Endothelial cell of umbilical vein (primary cell): ENCODE data around the gene KIF26A. TPM values are rescaled to one million over a fixed set of nuclear protein-coding genes. Genes with fewer than 3 reads are reported as not detected.

Experiments
- BruUV-seq: library from RNA; stranded (reverse); fragments of 400-500 nt; replicated peaks from 2 replicates; lab custom pipeline; 2021; lab: Mats Ljungman, UMichigan
- CTCF ChIA-PET: fragments of 300-600, 350-600 bp; sonication (Branson Sonifier 250); formaldehyde crosslinking; loops from one replicate; lab custom pipeline; 2021; ENCODE audit warnings: antibody characterized with exemption, inconsistent platforms; lab: Charles Lee
- POLR2A ChIA-PET: fragments of 300-600, 350-600 bp; sonication (Branson Sonifier 250); formaldehyde crosslinking; loops from one replicate; lab custom pipeline; 2021; ENCODE audit warnings: antibody characterized with exemption, inconsistent platforms; lab: Charles Lee
- DNase-seq: peaks from one replicate; pipeline ENCODE4 v3.0.0-alpha.2; 2011; ENCODE audit warnings: low read depth, low spot score
- FAIRE-seq: peaks from 2 replicates; lab custom pipeline; 2011; peaks lifted over from hg19 to GRCh38; lab: Jason Lieb, UNC
- H2AFZ ChIP-seq: 2 replicates; pipeline ENCODE4 v1.6.0; 2012; ENCODE audit warnings: low read depth, low read length, control low read depth, inconsistent platforms
- H3K27ac ChIP-seq: 2 replicates; pipeline ENCODE4 v1.5.1; 2011; ENCODE audit warnings: low read depth, mild to moderate bottlenecking, control low read depth, low read length, moderate library complexity; ENCODE audit not compliant: insufficient read depth
- H3K27me3 ChIP-seq, 2 experiments: 2 replicates each; pipeline versions ENCODE4 v1.6.0 to v1.6.1; 2011; ENCODE audit warnings: low read length in 2 of 2, mixed read lengths in 1 of 2; ENCODE audit not compliant: control insufficient read depth in 2 of 2, insufficient read depth in 2 of 2
- H3K36me3 ChIP-seq, 2 experiments: 2 replicates in 1 of 2; 3 replicates in 1 of 2; pipeline ENCODE4 v1.5.1; 2011; ENCODE audit warnings: low read length in 2 of 2, mild to moderate bottlenecking in 1 of 2, moderate library complexity in 1 of 2; ENCODE audit not compliant: control insufficient read depth in 2 of 2, insufficient read depth in 2 of 2; ENCODE audit errors: extremely low read depth in 1 of 2
- H3K4me1 ChIP-seq: 3 replicates; pipeline ENCODE4 v1.5.1; 2011; ENCODE audit warnings: mild to moderate bottlenecking, low read length; ENCODE audit not compliant: control insufficient read depth, insufficient read depth; ENCODE audit errors: extremely low read depth
- H3K4me2 ChIP-seq: 2 replicates; pipeline ENCODE4 v1.6.1; 2011; ENCODE audit warnings: low read length, control low read depth, mixed read lengths; ENCODE audit not compliant: insufficient read depth
- H3K4me3 ChIP-seq, 3 experiments: fragments of 200-600 bp in 1 of 3; sonication (generic), shearing (Covaris generic) in 1 of 3; replicated peaks in 1 of 3; 2 replicates each; pipeline ENCODE4 v1.5.1; 2011 to 2016; ENCODE audit warnings: control low read depth in 3 of 3, low read length in 3 of 3, mild to moderate bottlenecking in 2 of 3, inconsistent platforms in 1 of 3, low read depth in 1 of 3, moderate library complexity in 1 of 3; ENCODE audit not compliant: insufficient read depth in 1 of 3
- H3K79me2 ChIP-seq: 2 replicates; pipeline ENCODE4 v1.6.0; 2012; ENCODE audit warnings: low read length, inconsistent platforms; ENCODE audit not compliant: control insufficient read depth, insufficient read depth
- H3K9ac ChIP-seq: replicated peaks from 2 replicates; pipeline ENCODE3; 2011; ENCODE audit warnings: low read length, control low read depth; ENCODE audit not compliant: insufficient read depth; ENCODE audit errors: extremely low read depth
- H3K9me1 ChIP-seq: replicated peaks from 3 replicates; pipeline ENCODE4 v1.6.0; 2011; ENCODE audit warnings: mild to moderate bottlenecking, low read length; ENCODE audit not compliant: control insufficient read depth, insufficient read depth; ENCODE audit errors: extremely low read depth
- H3K9me3 ChIP-seq: replicated peaks from 2 replicates; pipeline ENCODE4 v1.5.1; 2012; ENCODE audit warnings: low read length, inconsistent platforms; ENCODE audit not compliant: control insufficient read depth, insufficient read depth
- H4K20me1 ChIP-seq: replicated peaks from 2 replicates; pipeline ENCODE3; 2011; ENCODE audit warnings: mild to moderate bottlenecking, low read length; ENCODE audit not compliant: control insufficient read depth, insufficient read depth; ENCODE audit errors: extremely low read depth
- CTCF ChIP-seq, 2 donors: IDR thresholded peaks; 1 replicate in 1 of 2; 2 replicates in 1 of 2; pipeline ENCODE4 v1.5.1; 2011; ENCODE audit warnings: low read length in 2 of 2, mild to moderate bottlenecking in 2 of 2, moderate library complexity in 2 of 2, control low read depth in 1 of 2, inconsistent platforms in 1 of 2, low read depth in 1 of 2; ENCODE audit not compliant: insufficient read depth in 1 of 2; ENCODE audit errors: extremely low read depth in 1 of 2
- EZH2 ChIP-seq: IDR thresholded peaks from 2 replicates; pipeline ENCODE4 v1.6.1; 2012; ENCODE audit warnings: borderline replicate concordance, low read depth, mild to moderate bottlenecking, moderate library complexity, low read length, inconsistent platforms; ENCODE audit not compliant: severe bottlenecking
- FOS ChIP-seq: IDR thresholded peaks from 2 replicates; pipeline ENCODE4 v1.6.1; 2011; ENCODE audit warnings: mild to moderate bottlenecking, low read length, moderate library complexity, borderline replicate concordance; ENCODE audit not compliant: insufficient read depth
- GATA2 ChIP-seq: IDR thresholded peaks from 2 replicates; pipeline ENCODE4 v1.7.0; 2011; ENCODE audit warnings: low read depth, mild to moderate bottlenecking, moderate library complexity, mixed read lengths, low read length; ENCODE audit not compliant: insufficient read length, insufficient read depth
- JUN ChIP-seq: IDR thresholded peaks from 2 replicates; pipeline ENCODE4 v1.6.1; 2011; ENCODE audit warnings: borderline replicate concordance, low read depth; ENCODE audit not compliant: insufficient read length, insufficient read depth
- MAX ChIP-seq: IDR thresholded peaks from 2 replicates; pipeline ENCODE4 v1.6.1; 2011; ENCODE audit not compliant: insufficient read depth, insufficient read length
- MYC ChIP-seq: IDR thresholded peaks from one replicate; pipeline ENCODE4 v1.6.1; 2011; ENCODE audit warnings: mild to moderate bottlenecking, low read depth, low read length
- POLR2A ChIP-seq: IDR thresholded peaks from 2 replicates; pipeline ENCODE4 v1.6.1; 2012; ENCODE audit warnings: low read depth, mild to moderate bottlenecking, control low read depth, low read length
- POLR2AphosphoS5 ChIP-seq: IDR thresholded peaks from 2 replicates; pipeline ENCODE4 v1.6.1; 2012; ENCODE audit warnings: low read depth, mild to moderate bottlenecking, control low read depth, low read length, moderate library complexity; ENCODE audit not compliant: insufficient read depth
- dilution Hi-C: fragments of 300-500 bp; cut with MboI; formaldehyde crosslinking; loops from one replicate; pipeline ENCODE4 v1.15.0; 2019; ENCODE audit warnings: low sequenced_read_pairs; ENCODE audit not compliant: extremely low pct_ligation_motif_present
- intact Hi-C: fragments of 100-400 bp; cut with micrococcal nuclease; formaldehyde crosslinking; loops from one replicate; pipeline ENCODE4 v1.10.0; 2022
- polyA plus RNA-seq, 4 experiments: library from polyadenylated mRNA; depleted of rRNA in 3 of 4; stranded (reverse) in 3 of 4; unstranded in 1 of 4; fragments of >200 nt; gene quantifications; 2 replicates each; pipeline versions ENCODE4 v1.2.1 to v1.2.3, GENCODE V29; 2011 to 2012; ENCODE audit warnings: missing spikeins in 1 of 4
- total RNA-seq: library from RNA; stranded (reverse); gene quantifications from 2 replicates; pipeline ENCODE4 v1.2.3, GENCODE V29; 2021

The KIF26A gene
- total and polyA plus RNA-seq, 2 donors (not counting 3 experiments of a cell fraction or from before 2014, with no cell fraction given): 3.6 to 10.7 TPM

- FAIRE-seq: no peak
- Histone ChIP-seq H3K36me3 (no peaks in the 10 kb centered on the region), H3K4me3 (no peak overlapping the region), H3K4me2 (no peak overlapping the region), H3K27ac (no peak overlapping the region), H4K20me1 (no peaks in the 10 kb centered on the region), H3K9me3 (no peaks in the 10 kb centered on the region), H3K9me1 (no peaks in the 10 kb centered on the region), H3K9ac (no peak overlapping the region), H2AFZ (no peak overlapping the region), H3K4me1 (peaks cover 10% of the 10 kb centered on the region), H3K27me3 (peaks cover 21 to 23% of the 10 kb centered on the region in 2 experiments), H3K79me2 (no peaks in the 10 kb centered on the region)
- ChIA-PET CTCF (interaction anchor here (2.3 kb wide), 1 partner anchor 56 kb away, joined by 12 read pairs; no protein-coding TSS in a partner anchor), POLR2A (no interaction called here)
- dilution Hi-C loops (no loop called here), intact Hi-C loops (no loop called here)
- TF ChIP-seq MAX: no peak
- no peak for TF ChIP-seq MYC
- no peak for TF ChIP-seq JUN
- TF ChIP-seq CTCF (IDR thresholded peaks at IDR 0.05; ENCODE audit: extremely low read depth in 1 of 2, insufficient read depth in 1 of 2, low read depth in 1 of 2, low read length in 2 of 2): no peak
- TF ChIP-seq POLR2AphosphoS5: no peak
- TF ChIP-seq POLR2A: no peak
- no peak for TF ChIP-seq FOS
- TF ChIP-seq GATA2: no peak
- TF ChIP-seq EZH2: no peak
- DNase-seq: no peak
- BruUV-seq: no TSS peak
These were observed 4.9 kb upstream of the KIF26A start for GRCh38 chr14:104133496-104133895.
